Measurements from ENCODE around the gene SOS2.
"Not testable (repeated sequence)": the region's sequence is repeated elsewhere in the genome, so short reads cannot be mapped to it uniquely, and the experiment has no call there.

SOS2 gene

DNA sequence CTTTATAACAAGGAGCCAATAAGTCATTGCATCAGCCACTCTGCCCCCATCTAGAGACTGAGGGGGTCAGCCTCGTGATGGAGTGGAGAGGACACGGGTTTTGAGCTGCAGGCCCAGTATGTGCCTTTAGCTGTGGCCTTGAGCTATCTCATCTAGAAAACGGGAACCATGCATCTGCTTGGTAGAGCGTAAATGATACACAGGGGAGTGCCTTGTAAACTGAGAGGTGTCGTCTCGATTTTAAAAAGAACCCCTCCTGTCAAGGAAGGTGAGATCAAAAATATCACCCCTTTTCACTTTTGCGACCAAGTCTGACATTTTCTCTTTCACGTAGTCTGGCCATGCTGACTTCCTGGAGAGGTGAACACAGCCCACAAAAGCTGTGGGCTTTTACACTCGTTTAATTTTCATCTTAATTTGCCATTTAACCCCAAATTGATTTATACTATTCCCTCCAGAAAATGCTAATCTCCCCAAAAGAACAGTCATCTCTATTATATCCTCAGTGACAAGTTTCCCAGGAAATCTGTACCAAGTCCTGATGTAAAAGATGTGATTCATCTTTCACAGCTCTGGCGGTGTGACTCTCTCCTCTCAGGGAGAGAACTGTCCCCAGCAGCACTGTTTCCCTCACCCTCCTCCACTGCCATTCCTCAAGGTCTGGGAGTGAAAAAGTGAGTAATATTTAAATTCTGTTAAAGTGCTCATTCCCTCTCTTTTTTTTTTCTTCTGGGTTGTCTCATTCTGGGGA, 145.6 kb downstream of the SOS2 start:
- DNase-seq (ENCODE audit: low read depth, low spot score) = peak; percentile 49
- TF ChIP-seq, protein P1, sequence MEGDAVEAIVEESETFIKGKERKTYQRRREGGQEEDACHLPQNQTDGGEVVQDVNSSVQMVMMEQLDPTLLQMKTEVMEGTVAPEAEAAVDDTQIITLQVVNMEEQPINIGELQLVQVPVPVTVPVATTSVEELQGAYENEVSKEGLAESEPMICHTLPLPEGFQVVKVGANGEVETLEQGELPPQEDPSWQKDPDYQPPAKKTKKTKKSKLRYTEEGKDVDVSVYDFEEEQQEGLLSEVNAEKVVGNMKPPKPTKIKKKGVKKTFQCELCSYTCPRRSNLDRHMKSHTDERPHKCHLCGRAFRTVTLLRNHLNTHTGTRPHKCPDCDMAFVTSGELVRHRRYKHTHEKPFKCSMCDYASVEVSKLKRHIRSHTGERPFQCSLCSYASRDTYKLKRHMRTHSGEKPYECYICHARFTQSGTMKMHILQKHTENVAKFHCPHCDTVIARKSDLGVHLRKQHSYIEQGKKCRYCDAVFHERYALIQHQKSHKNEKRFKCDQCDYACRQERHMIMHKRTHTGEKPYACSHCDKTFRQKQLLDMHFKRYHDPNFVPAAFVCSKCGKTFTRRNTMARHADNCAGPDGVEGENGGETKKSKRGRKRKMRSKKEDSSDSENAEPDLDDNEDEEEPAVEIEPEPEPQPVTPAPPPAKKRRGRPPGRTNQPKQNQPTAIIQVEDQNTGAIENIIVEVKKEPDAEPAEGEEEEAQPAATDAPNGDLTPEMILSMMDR (IDR thresholded peaks at IDR 0.05; ENCODE audit: insufficient read depth, low read length, missing control alignments) = no peak
- ChIA-PET CTCF (interaction anchor here (0.9 to 1.7 kb wide), 5 partner anchors 16 to 233 kb away, joined by 3 to 7 read pairs (median 5); partner anchors contain the start of gene NEMF), POLR2A (no interaction called here)
- H3K4me3 ChIP-seq (ENCODE audit: low read depth, low read length) = no peak overlapping the region

DNA sequence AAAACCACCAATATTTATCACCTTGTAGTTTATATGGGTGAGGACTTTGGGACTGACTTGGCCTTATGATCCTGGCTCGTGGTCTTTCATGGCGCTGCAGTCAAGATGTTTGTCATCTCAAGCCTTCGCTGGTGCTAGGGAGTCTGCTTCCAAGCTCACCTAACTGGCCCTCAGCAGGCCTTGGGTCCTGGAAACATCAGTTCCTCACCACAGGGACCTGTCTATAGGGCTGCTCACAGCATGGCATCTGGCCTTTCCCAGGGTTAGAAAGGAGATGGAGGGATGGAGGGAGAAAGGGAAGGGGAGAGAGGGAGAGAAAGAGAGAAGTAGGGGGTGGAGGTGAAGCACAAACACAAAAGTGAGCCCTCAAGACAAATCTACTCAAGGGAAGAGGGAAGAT, 146.7 kb downstream of the SOS2 start:
- ChIA-PET CTCF (interaction anchor here (1.7 kb wide), 2 partner anchors 20 to 232 kb away, joined by 5 to 6 read pairs; partner anchors contain the start of gene NEMF), POLR2A (no interaction called here)
- DNase-seq (ENCODE audit: low read depth, low spot score) = no peak
- TF ChIP-seq, protein P1 (IDR thresholded peaks at IDR 0.05; ENCODE audit: insufficient read depth, low read length, missing control alignments) = no peak
- no peak overlapping the region for H3K4me3 ChIP-seq (ENCODE audit: low read depth, low read length)

DNA sequence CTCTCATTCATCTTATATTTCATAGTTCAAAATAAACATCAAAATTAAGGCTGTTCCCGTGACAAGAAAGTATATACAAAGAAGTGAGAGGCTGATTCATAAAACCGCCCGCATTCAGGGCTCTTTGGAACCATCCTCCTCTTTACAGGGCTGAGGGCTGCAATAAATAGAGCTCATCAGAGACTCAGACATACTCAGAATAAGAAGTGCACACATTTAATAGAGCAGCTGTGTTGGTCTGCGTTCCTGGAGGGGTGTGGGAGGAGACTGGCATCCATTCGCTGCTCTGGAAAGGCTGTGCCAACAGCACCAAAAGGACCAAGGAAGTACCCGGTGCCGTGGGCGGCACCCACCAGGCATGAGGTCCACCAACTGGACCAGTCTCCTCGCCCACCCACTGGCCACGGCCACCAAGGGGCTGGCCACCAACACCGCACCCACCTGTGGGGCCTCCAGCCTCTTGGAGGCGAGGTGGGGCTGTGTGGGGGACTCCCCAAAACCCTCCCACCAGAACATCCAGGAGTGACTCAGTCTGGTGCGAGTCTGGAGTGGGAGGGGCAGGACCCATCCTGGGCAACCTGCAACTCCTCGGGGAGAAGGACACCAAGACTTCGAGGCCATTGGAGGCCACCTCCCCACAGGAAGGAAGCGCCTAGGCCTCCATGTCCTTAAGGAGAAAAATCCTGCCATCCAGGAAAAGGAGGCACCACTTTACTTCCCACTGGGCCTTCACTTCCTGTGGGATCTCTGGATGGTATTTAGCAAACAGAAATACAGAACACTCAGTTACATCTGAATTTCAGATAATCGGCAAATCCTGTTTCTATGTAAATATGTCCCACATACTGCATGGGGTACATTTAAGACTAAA, 147.7 kb downstream of the SOS2 start:
- DNase-seq (ENCODE audit: low read depth, low spot score) = no peak
- POLR2A ChIA-PET = no interaction called here
- H3K4me3 ChIP-seq (ENCODE audit: low read depth, low read length) = no peak overlapping the region
- CTCF ChIA-PET = interaction anchor here (1.5 to 2.8 kb wide), 2 partner anchors 218 to 222 kb away, joined by 6 to 10 read pairs; no protein-coding TSS in a partner anchor
- TF ChIP-seq, protein P1 (IDR thresholded peaks at IDR 0.05; ENCODE audit: insufficient read depth, low read length, missing control alignments) = no peak

DNA sequence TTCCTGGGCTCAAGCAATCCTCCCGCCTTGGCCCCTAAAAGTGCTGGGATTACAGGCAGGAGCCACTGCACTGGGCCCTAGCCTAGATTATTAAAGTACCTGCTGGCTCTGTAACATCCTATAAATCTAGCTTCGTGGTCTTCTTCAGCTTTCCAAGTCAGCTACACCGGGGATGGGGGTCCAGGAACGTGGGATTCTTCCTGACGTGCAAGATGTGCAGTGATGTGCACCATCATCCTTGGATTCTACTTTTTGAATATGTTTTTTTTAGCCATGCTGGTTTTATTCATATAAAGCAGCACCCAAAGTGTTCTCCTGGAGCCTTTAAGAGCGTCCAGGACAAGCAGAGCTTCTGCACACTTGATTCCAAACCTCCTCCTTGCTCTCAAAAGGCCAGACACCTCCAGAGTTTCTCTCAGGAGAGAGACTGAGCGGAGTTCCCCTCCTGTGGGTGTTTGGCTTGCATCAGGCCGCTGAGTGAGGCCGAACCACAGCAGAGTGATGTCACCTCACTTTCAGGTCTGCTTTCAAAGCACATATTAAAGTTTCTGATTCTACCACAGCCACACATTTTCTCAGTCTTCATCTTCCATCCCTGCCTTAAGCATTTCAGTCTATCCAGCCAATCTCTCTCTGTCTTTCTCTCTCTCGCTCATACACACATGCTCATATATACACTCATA, 148.5 kb downstream of the SOS2 start:
- ChIA-PET CTCF (interaction anchor here (1.5 to 2.8 kb wide), 2 partner anchors 218 to 222 kb away, joined by 6 to 10 read pairs; no protein-coding TSS in a partner anchor), POLR2A (no interaction called here)
- no peak overlapping the region for H3K4me3 ChIP-seq (ENCODE audit: low read depth, low read length)
- DNase-seq (ENCODE audit: low read depth, low spot score) = no peak
- TF ChIP-seq, protein P1 (IDR thresholded peaks at IDR 0.05; ENCODE audit: insufficient read depth, low read length, missing control alignments) = no peak

DNA sequence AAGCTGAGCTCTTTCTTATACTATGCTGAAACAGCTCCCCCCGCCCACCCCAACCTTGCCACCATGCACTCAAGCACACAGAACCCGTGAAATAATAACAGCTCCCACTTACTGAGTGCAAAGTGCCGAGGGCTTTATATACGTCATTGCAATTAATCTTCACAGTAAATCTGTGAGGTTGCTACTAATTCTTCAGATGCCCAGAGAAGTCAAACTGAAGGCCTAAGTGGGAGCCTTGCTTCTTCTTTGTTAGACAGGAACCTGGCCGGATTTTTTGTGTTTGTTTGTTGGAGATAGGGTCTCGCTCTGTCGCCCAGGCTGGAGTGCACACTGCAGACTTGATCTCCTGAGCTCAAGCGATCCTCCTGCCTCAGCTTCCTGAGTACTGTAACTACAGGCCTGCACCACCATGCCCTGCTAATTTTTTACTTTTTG, 149.1 kb downstream of the SOS2 start:
- CTCF ChIA-PET = interaction anchor here (1.5 to 2.8 kb wide), 3 partner anchors 12 to 221 kb away, joined by 3 to 10 read pairs (median 6); no protein-coding TSS in a partner anchor
- no peak for DNase-seq (ENCODE audit: low read depth, low spot score)
- TF ChIP-seq, protein P1 (IDR thresholded peaks at IDR 0.05; ENCODE audit: insufficient read depth, low read length, missing control alignments) = no peak
- POLR2A ChIA-PET = no interaction called here
- no peak overlapping the region for H3K4me3 ChIP-seq (ENCODE audit: low read depth, low read length)

DNA sequence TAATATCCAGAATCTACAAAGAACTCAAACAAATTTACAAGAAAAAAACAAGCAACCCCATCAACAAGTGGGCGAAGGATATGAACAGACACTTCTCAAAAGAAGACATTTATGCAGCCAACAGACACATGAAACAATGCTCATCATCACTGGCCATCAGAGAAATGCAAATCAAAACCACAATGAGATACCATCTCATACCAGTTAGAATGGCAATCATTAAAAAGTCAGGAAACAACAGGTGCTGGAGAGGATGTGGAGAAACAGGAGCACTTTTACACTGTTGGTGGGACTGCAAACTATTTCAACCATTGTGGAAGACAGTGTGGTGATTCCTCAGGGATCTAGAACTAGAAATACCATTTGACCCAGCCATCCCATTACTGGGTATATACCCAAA, 152.3 kb downstream of the SOS2 start:
- H3K4me3 ChIP-seq (ENCODE audit: low read depth, low read length); POLR2A ChIA-PET; CTCF ChIA-PET; DNase-seq (ENCODE audit: low read depth, low spot score): not testable (repeated sequence)

DNA sequence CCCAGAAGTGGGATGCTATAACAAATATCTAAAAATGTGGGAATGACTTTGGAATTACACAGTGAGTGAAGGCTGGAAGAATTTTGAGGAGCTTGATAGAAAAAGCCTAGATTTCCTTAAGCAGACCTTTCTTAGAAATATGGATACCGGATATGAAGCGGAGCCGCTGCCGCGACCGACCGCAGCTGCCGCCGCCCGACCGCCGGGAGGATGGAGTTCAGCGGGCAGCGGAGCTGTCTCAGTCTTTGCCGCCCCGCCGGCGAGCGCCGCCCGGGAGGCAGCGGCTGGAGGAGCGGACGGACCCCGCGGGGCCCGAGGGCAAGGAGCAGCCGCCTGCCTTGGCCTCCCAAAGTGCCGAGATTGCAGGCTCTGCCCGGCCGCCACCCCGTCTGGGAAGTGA, 157.7 kb downstream of the SOS2 start:
- POLR2A ChIA-PET; H3K4me3 ChIP-seq (ENCODE audit: low read depth, low read length); DNase-seq (ENCODE audit: low read depth, low spot score); CTCF ChIA-PET: not testable (repeated sequence)
